ENCODE data around the gene ERICH6B. TPM values are rescaled to one million over a fixed set of nuclear protein-coding genes. Genes with fewer than 3 reads are reported as not detected.
"Not testable (repeated sequence)": the region's sequence is repeated elsewhere in the genome, so short reads cannot be mapped to it uniquely, and the experiment has no call there.

The ERICH6B gene
- total and polyA plus RNA-seq, 7 donors: not detected

- Histone ChIP-seq H3K27ac (no peak overlapping the region), H3K27me3 (no peaks in the 10 kb centered on the region), H3K4me1 (no peaks in the 10 kb centered on the region), H3K9me3 (no peaks in the 10 kb centered on the region), H3K36me3 (no peaks in the 10 kb centered on the region), H3K4me3 (no peak overlapping the region)
- intact Hi-C loops (cut with DNase I): no loop called here
- 68 to 83% methylated on average over 5 of the region's 5 CpGs for WGBS, 2 donors
- TF ChIP-seq, protein P1, sequence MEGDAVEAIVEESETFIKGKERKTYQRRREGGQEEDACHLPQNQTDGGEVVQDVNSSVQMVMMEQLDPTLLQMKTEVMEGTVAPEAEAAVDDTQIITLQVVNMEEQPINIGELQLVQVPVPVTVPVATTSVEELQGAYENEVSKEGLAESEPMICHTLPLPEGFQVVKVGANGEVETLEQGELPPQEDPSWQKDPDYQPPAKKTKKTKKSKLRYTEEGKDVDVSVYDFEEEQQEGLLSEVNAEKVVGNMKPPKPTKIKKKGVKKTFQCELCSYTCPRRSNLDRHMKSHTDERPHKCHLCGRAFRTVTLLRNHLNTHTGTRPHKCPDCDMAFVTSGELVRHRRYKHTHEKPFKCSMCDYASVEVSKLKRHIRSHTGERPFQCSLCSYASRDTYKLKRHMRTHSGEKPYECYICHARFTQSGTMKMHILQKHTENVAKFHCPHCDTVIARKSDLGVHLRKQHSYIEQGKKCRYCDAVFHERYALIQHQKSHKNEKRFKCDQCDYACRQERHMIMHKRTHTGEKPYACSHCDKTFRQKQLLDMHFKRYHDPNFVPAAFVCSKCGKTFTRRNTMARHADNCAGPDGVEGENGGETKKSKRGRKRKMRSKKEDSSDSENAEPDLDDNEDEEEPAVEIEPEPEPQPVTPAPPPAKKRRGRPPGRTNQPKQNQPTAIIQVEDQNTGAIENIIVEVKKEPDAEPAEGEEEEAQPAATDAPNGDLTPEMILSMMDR (IDR thresholded peaks at IDR 0.05): no peak
- TF ChIP-seq POLR2A (IDR thresholded peaks at IDR 0.05): no peak
- TF ChIP-seq POLR2AphosphoS5 (IDR thresholded peaks at IDR 0.05): no peak
- TF ChIP-seq EP300 (IDR thresholded peaks at IDR 0.05): no peak
- DNase-seq: no peak
Measured at GRCh38 chr13:45654633-45655349, 39.3 kb upstream of the ERICH6B start.

GRCh38 chr13:45645263-45645662, 29.7 kb upstream of the ERICH6B start:
- H3K27me3 ChIP-seq; H3K4me3 ChIP-seq; H3K4me1 ChIP-seq; H3K9me3 ChIP-seq; DNase-seq; H3K36me3 ChIP-seq; H3K27ac ChIP-seq; intact Hi-C loops (cut with DNase I): not testable (repeated sequence)
- 74 to 76% methylated on average over 15 to 17 of the region's 17 CpGs for WGBS, 2 donors

GRCh38 chr13:45642159-45642558, 26.6 kb upstream of the ERICH6B start:
- H3K4me3 ChIP-seq; H3K4me1 ChIP-seq; H3K9me3 ChIP-seq; H3K36me3 ChIP-seq; H3K27ac ChIP-seq; H3K27me3 ChIP-seq; intact Hi-C loops (cut with DNase I); DNase-seq: not testable (repeated sequence)
- 87 to 93% methylated on average over 1 of the region's 1 CpG for WGBS, 2 donors

DNA sequence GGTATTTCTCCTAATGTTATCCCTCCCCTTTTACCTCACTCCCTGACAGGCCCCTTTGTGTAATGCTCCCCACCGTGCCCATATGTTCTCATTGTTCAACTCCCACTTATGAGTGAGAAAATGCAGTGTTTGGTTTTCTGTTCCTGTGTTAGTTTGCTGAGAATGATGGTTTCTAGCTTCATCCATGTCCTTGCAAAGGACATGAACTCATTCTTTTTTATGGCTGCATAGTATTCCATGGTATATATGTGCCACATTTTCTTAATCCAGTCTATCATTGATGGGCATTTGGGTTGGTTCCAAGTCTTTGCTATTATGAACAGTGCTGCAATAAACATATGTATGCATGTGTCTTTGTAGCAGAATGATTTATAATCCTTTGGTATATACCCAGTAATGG, 19.8 kb upstream of the ERICH6B start:
- H3K36me3 ChIP-seq; H3K4me3 ChIP-seq; H3K27me3 ChIP-seq; H3K27ac ChIP-seq; intact Hi-C loops (cut with DNase I); H3K9me3 ChIP-seq; H3K4me1 ChIP-seq; DNase-seq: not testable (repeated sequence)
- 89 to 93% methylated on average over 1 of the region's 1 CpG for WGBS, 2 donors

GRCh38 chr13:45630791-45631190, 15.3 kb upstream of the ERICH6B start:
- intact Hi-C loops (cut with DNase I): no loop called here
- 70 to 80% methylated on average over 7 of the region's 7 CpGs for WGBS, 2 donors
- TF ChIP-seq, protein P1 (IDR thresholded peaks at IDR 0.05): no peak
- TF ChIP-seq POLR2AphosphoS5 (IDR thresholded peaks at IDR 0.05) (no peak), POLR2A (IDR thresholded peaks at IDR 0.05) (no peak), EP300 (IDR thresholded peaks at IDR 0.05) (no peak)
- H3K9me3 ChIP-seq: no peaks in the 10 kb centered on the region
- H3K4me3 ChIP-seq: no peak overlapping the region
- no peaks in the 10 kb centered on the region for H3K4me1 ChIP-seq
- H3K27ac ChIP-seq: no peak overlapping the region
- DNase-seq: no peak
- no peaks in the 10 kb centered on the region for H3K27me3 ChIP-seq
- H3K36me3 ChIP-seq: no peaks in the 10 kb centered on the region

DNA sequence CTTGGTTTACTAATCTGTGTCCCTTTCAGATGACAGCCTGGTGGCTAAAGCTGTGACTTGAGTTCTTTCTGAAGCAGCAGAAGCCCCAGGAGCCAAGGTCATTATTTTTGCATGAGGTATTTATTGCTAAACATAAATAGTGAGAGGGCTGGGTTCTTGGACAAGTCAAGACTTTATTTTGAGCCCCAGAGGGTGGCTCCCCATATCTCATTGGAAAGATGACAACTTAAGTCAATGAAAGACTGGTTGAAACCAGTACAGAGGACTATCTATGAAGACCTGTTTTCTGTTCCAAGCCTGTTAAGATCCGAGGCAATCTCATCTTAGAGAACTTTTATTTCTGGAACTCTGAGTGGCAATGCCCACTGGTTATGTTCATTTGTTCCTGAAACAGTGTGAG, 14.4 kb upstream of the ERICH6B start:
- 73 to 81% methylated on average over 1 of the region's 1 CpG for WGBS, 2 donors
- TF ChIP-seq, protein P1 (IDR thresholded peaks at IDR 0.05): no peak
- TF ChIP-seq POLR2A (IDR thresholded peaks at IDR 0.05): no peak
- TF ChIP-seq EP300 (IDR thresholded peaks at IDR 0.05): no peak
- TF ChIP-seq POLR2AphosphoS5 (IDR thresholded peaks at IDR 0.05): no peak
- intact Hi-C loops (cut with DNase I): no loop called here

More for the DNA sequence above, 14.4 kb upstream of the ERICH6B start:
- no peak for DNase-seq
- Histone ChIP-seq H3K27ac (no peak overlapping the region), H3K27me3 (no peaks in the 10 kb centered on the region), H3K4me3 (no peak overlapping the region), H3K4me1 (no peaks in the 10 kb centered on the region), H3K9me3 (no peaks in the 10 kb centered on the region), H3K36me3 (no peaks in the 10 kb centered on the region)

All from sigmoid colon (tissue), 7 donors.